SK-N-SH treated with all-trans-retinoic acid at 6 μM for 48 hours (cell line): Measurements from ENCODE around the gene PPP6R1.

Source experiments
- CREB5 ChIP-seq: fragments of 250-450 bp; sonication (Bioruptor Pico); IDR thresholded peaks from 2 replicates; pipeline ENCODE4 v1.5.1; 2020; ENCODE audit warnings: low read depth, mild to moderate bottlenecking, moderate library complexity
- PATZ1 ChIP-seq: fragments of 250-450 bp; sonication (Bioruptor Pico); IDR thresholded peaks from 2 replicates; pipeline ENCODE4 v1.8.0; 2020; ENCODE audit warnings: mild to moderate bottlenecking, moderate library complexity, borderline replicate concordance
- RARB ChIP-seq: fragments of 250-450 bp; sonication (Bioruptor Pico); IDR thresholded peaks from 2 replicates; pipeline ENCODE4 v1.8.0; 2021; ENCODE audit warnings: mild to moderate bottlenecking, moderate library complexity
- ZC3H10 ChIP-seq: fragments of 250-450 bp; sonication (Bioruptor Pico); IDR thresholded peaks from 2 replicates; pipeline ENCODE4 v1.5.1; 2021; ENCODE audit warnings: mild to moderate bottlenecking, moderate library complexity
- ZFP3 ChIP-seq: fragments of 250-450 bp; sonication (Bioruptor Pico); IDR thresholded peaks from 2 replicates; pipeline ENCODE4 v1.5.0; 2020; ENCODE audit warnings: mild to moderate bottlenecking, moderate library complexity
- ZNF8 ChIP-seq: fragments of 450-650 bp; formaldehyde crosslinking; IDR thresholded peaks from 2 replicates; pipeline ENCODE4 v1.5.0; 2020; ENCODE audit warnings: mild to moderate bottlenecking, moderate library complexity

GRCh38 chr19:55258476-55258827, 365 bp downstream of the PPP6R1 start:
- TF ChIP-seq PATZ1 (CRISPR knock-in tag) (no peak), ZFP3 (CRISPR knock-in tag) (no peak), ZC3H10 (CRISPR knock-in tag) (no peak), ZNF8 (CRISPR knock-in tag) (no peak), RARB (CRISPR knock-in tag) (no peak), CREB5 (CRISPR knock-in tag) (no peak)
